GM04503 (cell line): ENCODE data around the gene DBI.
"Not testable (repeated sequence)": the region's sequence is repeated elsewhere in the genome, so short reads cannot be mapped to it uniquely, and the experiment has no call there.

Source experiments
- DNase-seq: peaks from one replicate; pipeline ENCODE4 v3.0.0-alpha.2; 2012; ENCODE audit warnings: low read depth

The DBI gene

GRCh38 chr2:119365436-119365835, 1.3 kb upstream of the DBI start:
- DNase-seq = no peak

DNA sequence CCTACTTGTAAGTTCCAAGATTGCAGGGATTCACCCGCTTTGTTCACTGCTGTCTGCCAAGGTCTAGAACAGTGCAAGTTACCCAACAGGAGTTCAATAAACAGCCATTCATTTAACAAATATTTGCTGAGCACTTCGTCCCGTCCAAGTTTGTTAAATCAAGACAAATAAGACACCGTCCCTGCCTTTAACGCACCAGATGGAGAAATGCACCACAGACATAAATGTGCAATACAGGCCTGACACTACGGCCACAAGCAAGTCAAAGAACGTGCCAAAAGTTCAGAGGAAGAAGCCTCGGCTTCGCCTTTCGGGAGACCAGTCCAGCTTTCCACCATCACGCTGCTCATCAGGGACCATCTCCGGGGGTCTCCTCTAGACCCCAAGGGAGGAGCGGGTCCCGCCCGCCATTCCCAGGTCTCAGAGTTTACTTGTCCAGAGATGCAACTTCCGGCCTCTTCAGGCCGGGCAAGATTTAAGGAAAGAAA, 572 bp upstream of the DBI start:
- no peak for DNase-seq

GRCh38 chr2:119367472-119368099, 809 bp downstream of the DBI start:
- DNase-seq = no peak

DNA sequence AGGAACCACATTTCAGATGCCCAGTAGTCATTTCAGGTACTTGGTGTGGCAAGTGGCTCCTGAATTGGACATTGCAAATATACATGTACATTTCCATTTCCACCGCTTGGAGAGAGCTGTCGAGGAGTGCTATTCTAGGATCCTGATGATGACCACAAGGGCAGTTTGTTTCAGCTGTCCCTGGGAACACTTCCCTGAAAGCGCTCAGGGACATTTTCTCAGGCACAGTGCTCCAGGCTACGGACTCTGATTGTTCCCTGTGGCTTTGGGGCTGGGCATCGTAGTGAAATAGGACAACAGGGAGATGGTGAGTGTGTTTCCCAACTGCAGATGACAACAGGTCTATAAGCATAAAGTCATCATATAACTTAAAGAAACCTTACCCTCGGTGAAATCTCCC, 3.1 kb downstream of the DBI start:
- DNase-seq = no peak

GRCh38 chr2:119371111-119371510, 4.3 kb downstream of the DBI start:
- no peak for DNase-seq

DNA sequence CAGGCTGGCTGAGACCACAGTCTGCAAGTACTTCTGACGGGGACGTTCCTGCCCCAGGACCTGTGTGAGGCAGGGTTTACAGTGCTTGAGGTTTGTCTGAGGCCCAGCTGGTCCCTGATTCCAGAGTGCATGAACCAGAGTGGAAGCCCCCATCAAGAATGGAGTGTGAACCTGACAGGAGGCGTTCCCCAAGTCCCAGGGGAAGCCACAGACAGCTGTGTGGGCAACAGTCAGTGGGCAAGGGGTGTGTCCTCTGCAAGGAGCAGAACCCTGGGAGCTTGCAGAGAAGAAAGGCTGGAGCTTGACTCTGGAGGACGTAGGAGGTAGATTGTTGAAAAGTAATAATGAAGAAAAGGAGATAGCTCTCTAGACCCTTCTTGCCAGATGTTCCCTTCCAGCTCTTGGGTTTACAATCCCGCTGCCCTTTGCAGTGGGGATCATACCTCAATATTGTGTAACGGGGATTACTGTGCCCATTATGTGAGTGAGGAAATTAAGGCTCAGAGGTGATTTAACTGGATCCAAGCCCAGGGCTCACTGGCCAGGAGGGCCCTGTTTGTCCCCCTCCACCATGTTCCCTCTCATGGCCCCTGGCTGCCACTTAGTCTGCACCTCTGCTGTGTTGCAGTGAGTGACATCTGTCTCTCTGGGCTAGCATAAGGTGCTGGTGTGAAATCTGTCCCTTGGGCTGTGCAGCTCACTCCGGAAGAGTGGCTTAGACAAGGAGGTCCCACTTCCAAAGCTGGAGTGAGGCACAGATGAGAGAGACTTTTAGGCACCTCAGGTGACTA, 6.2 kb downstream of the DBI start:
- no peak for DNase-seq

DNA sequence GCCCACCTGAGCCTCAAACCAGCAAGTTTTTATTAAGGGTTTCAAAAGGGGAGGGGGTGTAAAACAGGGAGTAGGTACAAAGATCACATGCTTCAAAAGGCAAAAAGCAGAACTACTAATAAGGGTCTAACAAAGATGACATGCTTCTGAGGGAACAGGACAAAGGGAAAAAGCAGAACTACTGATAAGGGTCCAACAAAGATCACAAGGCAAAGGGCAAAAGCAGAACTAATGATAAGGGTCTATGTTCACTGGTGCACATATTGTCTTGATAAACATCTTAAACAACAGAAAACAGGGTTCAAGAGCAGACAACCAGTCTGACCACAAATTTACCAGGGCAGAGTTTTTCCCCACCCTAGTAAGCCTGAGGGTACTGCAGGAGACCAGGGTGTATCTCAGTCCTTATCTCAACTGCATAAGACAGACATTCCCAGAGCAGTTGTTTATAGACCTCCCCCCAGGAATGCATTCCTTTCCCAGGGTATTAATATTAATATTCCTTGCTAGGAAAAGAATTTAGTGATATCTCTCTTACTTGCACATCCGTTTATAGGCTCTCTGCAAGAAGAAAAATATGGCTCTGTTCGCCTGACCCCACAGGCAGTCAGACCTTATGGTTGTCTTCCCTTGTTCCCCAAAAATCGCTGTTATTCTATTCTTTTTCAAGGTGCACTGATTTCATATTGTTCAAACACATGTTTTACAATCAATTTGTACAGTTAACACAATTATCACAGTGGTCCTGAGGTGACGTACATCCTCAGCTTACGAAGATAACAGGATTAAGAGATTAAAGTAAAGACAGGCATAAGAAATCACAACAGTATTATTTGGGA, 7.3 kb downstream of the DBI start:
- DNase-seq = not testable (repeated sequence)

DNA sequence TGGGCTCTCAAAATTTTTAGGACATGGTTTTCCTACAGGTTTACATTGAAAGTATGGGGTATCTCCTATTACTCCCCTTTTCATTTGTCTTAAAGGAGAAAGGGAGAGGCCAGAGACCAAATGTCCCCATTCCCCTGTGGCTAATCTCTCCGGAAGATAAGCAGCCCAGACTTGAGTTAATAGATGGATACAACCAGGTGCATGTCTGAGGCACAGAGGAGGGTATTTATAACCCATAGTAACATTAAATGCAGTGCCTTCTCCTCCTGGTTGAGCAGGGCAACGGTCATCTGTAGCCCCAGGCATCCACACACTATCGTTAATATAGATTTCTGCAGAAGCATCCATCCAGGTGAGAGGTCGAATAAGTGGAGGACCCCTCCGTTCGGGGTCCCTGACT, 9.6 kb downstream of the DBI start:
- not testable (repeated sequence) for DNase-seq

DNA sequence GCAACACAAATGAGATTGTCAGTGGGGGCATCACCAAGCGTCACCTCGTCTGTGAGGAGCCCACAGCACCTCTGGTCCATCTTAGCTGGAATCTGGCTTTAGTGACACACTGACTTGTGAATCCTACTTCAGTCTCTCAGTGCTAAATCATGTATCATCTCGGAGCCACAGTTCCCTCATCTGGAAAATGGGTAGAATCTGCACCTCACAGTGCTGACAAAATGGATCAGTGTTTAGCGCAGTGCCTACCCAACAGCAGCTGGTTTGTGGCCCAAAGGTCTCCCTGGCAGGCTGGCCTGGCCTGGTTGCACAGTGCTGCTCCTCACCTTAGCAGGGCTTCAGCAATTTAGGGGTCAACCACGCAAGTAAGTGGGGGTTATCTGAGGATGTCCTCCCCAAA, 10.0 kb downstream of the DBI start:
- no peak for DNase-seq

GRCh38 chr2:119377294-119377992, 10.7 kb downstream of the DBI start:
- DNase-seq = no peak

DNA sequence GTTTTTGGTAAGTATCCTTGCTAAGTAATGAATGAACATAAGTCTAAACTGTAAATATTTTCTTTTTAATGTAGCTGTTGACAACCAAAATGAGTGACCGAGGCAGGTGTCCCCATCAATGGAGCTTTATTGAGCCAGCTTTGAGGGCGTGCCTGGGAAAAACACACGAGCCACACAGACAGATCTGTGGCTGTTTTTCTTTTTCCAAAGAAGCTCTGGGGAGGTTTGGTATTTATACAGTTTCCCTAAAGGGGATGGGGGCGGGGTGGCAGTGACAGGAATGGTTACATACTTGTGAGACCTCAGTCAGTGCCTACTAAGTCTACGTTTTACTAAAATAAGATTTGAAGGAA, 11.2 kb downstream of the DBI start:
- no peak for DNase-seq

DNA sequence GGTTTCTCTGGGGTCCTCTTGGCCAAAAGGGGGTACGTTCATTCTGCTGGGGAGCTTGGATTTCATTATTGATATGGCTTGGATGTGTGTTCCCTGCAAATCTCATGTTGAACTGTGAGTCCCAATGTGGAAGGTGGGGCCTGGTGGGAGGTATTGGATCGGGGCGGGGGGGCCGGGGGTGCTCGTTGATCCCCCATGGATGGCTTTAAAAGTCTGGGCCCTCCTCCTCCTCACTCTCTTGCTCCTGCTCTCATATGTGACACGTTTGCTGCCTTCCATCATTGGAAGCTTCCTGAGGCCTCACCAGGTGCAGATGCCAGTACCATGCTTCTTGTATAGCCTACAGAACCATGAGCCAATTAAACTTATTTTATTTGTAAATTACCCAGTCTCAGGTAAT, 11.8 kb downstream of the DBI start:
- DNase-seq = no peak

- no peak for DNase-seq
Measured at GRCh38 chr2:119383410-119384140, 16.8 kb downstream of the DBI start.

DNA sequence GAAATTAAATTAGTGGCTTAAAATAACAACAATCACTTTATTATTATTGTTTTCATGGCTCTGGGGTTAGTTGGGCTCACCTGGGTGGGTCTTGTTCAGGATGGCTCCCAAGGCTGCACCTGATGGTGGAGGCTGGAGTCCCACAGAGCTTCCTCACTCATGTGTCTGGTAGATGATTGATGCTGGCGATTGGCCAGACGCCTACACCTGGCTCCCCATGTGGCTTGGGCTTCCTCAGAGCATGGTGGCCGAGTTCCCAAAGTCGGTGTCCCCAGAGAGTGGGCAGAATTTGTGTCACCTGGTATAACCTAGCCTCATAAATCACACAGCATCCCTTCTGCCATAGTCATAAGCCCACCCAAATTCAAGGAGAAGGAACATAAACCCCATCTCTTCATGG, 18.2 kb downstream of the DBI start:
- DNase-seq = no peak

GRCh38 chr2:119385466-119385865, 18.7 kb downstream of the DBI start:
- no peak for DNase-seq

DNA sequence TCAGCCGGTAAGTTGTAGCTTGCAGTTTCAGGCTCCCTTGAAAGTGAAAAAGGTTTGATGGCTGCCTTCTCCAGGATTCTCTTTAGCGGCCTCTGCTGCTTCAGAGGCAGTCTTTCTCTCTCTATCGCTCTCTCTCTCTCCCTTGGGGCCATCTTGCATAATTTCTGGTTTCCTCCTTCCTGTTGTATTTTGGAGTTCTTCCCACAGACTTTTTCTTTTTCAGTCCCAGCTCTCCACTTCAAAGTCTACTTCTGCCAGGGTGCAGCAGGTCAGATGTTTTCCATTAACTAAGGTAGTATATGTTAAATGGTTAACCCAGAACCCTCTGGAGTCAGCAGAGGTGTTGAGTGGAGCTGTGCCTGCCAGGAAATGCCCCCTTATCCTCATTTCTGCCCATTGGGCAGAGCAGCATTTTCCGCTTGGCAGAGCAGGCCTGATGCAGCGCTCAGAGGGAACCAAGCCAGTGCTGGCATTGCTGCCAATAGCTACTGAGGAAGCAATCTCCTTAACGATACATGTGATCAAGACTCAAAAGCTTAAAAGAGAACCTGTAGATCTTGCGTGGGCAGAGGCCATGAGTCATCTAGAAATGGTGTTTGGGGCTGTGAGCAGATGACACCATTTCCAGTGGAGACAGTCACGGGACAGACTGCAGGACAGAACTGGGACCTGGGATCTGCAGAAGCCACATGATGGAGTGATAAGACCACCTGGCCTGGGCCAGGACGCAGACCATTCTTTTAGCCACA, 20.8 kb downstream of the DBI start:
- peak; percentile 63 for DNase-seq

GRCh38 chr2:119389615-119390306, 23.0 kb downstream of the DBI start:
- DNase-seq = no peak

DNA sequence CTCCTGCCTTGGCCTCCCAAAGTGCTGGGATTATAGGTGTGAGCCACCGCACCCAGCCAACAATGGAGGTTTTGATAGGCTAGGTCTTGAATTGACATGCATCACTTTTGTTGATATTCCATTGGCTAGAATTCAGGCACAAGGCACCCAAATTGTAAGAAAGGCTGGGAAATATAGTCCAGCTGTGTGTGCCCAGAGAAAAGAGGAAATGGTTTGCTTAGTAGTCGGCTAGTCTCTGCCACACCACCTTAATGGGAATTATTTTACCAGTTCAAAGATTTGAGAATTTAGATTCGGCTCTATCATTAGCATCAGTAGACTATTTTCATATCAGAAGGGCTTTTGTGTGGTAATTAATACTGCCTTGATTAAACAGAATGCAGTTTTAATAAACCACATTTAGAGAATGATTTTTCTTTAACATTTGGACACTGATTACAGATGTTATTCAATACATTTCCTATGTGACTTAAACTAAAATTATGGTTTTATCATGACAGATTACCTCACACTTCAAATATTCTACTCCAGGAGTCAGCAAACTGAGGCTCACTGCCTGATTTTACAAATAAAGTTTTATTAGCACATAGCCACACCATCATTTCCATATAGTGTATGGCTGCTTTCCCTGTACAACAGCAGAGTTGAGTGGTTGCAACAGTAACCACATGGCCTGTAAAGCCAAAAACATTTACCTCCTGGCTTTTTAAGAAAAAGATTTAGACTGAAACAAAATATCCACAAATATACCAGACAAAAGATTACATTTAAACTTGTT, 27.4 kb downstream of the DBI start:
- no peak for DNase-seq

DNA sequence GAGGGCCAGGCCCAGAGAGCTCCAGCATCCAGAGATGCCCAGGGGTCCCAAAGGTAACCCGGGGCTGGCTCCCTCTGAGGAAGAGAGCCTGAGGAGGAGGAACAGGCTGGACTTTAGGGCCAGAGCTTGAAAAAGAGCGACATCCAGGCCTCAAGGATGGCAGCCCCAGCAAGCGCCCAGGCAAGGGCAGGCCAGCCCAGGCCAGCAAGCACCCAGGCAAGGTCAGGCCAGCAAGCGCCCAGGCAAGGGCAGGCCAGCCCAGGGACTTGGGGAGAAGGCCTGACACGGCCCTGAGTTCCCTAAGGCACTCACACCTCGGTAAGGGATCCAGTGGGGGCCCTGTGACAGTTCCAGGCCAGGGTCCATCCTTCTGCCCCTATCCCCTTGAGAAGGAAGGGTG, 30.4 kb downstream of the DBI start:
- no peak for DNase-seq
